NCI-H2227 treated with DMSO at 0.1 percent for 48 hours (cell line): ENCODE results near the gene MRPL16.
"Not testable (repeated sequence)": the region's sequence is repeated elsewhere in the genome, so short reads cannot be mapped to it uniquely, and the experiment has no call there.

Source experiments
- DNase-seq: peaks from one replicate; lab custom pipeline; 2025; lab: John Stamatoyannopoulos, UW

Gene MRPL16

DNA sequence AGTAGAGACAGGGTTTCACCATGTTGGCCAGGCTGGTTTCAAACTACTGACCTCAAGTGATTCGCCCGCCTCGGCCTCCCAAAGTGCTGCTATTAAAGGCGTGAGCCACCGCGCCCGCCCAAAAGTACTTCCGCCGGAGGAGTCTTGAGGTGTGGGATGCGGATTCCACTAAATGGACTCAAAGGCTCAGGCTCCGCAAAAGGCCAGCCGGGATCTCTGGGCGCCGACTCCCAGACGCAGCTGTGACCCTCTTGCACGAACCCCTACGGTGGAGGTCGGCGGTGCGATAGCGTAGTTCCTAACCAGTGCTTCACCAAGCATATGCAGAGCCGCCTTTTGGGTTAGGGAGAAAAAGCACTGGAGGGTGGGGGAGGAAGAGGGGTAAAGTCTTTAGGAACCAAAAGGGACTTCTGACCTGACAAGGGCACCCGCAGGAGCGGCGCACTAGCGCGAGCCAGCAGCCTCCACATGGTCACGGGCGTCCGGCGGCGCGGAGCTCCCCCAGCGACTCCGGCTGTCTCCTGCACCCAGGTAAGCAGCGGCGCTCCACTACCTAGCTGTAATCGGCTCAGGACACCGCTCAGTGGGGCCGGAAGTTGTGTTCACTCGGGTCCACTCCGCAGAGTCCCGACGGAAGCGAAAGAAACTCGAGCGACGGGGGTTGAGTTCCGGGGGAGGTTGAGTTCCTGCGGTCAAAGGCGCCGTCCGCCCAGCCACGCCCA is at the start of gene MRPL16:
Gene MRPL16 (minus strand): TSS at position 590 of the 722 bp plus-strand sequence. CDS start 120 bp downstream, at position 470.
- peak; percentile 87 for DNase-seq

DNA sequence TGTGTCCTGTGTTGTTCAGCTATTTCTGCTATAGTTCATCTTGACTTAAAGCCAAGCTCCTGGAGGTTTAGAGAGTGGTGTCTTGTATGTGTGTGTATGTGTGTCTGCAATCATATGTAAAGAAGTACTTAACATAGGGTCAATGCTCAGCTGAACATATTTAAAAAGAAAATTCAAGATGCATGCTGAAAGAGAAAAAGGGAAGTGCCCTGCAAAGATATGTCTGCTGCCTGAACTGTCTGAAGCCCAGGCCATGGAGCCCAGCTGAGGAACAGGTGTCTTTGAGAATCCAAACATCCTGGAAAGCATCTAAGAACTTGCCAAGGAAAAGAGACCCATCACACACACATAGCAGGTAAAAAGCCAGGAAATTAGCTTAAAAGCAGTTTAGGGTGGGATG is 49.1 kb upstream of the MRPL16 start:
- DNase-seq: no peak

DNA sequence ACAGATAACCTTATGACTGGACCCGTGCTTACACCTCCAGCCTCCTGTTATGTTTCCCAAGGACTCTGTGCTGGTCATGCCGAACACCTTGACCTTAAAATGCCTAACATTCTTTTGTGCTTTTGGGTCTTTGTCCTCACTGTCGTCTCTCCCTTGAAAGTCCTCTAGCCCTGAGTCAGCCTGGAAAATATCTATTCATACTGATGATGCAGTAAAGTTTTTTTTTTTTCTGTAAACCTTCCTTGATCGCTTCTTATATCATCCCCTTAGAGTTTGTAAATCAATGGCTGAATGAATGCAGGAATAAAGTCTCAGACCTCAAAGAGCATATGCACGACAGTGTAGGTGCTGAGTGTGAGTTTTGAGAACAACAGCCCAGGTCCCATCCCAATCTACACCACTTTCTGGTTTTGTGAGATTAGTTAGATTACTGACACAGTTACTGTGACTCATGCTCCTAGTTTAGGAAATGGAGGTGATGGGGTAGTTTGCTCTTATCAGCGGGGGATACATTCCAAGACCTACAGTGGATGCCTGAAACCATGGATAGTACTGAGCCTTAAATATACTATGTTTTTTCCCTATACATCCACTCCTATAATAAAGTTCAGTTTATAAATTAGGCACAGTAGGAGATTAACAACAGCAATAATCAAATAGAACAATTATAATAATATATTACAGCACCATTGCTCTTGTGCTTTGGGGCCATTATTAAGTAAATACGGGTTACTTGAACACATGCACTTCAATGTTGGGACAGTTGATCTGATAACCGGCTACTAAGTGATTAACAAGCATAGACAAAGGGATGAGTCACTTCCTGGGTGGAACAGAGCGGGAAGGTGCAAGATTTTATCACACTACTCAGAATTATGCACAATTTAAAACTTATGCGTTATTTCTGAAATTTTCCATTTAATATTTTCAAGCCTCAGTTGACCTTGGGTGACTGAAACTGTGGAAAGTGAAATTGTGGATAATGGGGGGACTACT is 47.2 kb upstream of the MRPL16 start:
- no peak for DNase-seq

DNA sequence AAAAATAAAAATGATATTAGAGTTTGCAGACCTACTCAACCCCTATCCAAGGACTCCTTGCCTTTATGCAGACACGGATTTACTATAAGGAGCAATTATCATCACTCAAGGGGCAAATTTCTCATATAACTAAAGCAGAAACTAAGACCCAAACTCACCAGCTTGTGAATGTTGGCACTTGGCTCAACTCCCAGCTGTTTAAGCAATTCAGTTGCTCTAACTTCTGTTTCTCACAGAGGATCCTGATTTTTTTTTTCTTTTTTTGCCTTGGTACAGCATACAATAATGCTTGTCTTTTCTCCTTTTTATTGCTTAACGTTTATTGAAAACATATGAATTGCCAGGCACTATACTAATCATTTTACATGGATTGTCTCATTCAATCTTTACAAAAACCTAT is 44.3 kb upstream of the MRPL16 start:
- no peak for DNase-seq

DNA sequence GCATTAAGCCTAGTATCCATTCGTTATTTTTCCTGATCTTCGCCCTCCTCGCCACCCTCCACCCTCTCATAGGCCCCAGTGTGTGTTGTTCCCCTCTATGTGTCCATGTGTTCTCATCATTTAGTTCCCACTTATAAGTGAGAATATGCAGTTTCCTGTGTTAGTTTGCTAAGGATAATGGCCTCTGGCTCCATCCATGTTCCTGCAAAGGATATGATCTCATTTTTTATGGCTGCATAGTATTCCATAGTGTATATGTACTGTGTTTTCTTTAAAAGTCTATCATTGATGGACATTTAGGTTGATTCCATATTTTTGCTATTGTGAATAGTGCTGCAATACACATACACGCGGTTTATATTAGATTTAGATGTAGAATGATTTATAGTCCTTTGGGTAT is 40.8 kb upstream of the MRPL16 start:
- DNase-seq: not testable (repeated sequence)

DNA sequence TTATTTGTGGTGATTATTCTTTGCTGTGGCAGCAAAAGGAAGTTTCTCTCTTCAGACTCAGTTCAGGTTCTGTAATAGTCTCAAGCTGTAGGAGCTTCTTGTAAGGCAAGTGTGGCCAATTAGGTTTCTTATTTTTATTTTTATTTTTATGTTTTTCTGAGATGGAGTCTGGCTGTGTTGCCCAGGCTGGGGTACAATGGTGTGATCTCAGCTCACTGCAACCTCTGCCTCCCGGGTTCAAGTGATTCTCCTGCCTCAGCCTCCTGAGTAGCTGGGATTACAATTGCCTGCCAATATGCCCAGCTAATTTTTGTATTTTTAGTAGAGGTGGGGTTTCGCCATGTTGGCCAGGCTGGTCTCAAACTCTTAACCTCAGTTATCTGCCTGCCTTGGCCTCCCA is 39.0 kb upstream of the MRPL16 start:
- DNase-seq: not testable (repeated sequence)

DNA sequence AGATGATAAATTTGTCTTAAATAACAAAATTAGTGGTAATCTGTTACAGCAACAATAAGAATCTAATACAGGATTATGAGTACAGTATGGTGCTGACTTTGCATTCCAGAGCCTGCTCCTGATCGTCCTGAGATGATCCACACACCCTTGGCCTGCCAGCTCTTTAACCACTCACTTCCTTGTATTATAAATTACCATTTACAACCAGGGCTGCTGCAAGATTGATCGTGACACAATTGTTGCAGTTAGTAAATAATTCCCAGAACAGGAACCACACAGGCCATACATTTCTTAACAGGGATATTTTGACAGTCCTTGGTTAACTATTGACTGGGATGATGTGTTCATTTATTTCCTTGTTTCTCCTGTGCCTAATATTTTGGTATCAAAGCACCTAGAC is 38.6 kb upstream of the MRPL16 start:
- no peak for DNase-seq

DNA sequence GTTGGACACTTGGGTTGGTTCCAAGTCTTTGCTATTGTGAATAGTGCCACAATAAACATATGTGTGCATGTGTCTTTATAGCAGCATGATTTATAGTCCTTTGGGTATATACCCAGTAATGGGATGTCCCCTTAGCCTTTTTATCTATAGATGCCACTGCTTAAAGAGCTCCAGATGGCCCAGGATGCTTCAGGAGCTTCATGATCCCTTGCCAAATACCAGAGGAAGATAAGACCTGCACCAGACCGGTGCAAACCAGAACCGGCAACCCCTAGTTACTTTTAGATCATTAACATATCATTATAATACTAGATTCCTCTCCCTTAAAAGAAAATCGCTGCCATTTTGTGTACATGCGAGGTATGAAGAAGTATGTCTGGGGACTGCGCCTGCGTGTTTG is 37.9 kb upstream of the MRPL16 start:
- DNase-seq: not testable (repeated sequence)

DNA sequence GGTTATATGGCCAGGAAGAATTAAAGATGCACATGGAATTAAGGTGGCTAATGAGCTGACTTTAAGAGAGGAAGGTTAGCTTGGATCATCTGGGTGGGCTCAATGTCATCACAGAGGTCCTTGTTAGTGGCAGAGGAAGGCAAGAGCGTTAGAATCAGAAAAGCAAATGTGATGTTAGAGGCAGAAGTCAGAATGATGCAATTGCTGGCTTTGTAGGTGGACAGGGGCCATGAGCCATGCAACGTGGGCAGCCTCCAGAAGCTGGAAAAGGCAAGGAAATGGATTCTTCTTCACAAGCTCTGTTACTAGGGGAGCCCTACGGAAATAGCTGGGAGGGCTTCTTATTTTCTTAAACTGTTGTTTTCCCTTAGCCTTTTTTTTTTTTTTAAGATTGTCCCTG is 37.0 kb upstream of the MRPL16 start:
- no peak for DNase-seq

DNA sequence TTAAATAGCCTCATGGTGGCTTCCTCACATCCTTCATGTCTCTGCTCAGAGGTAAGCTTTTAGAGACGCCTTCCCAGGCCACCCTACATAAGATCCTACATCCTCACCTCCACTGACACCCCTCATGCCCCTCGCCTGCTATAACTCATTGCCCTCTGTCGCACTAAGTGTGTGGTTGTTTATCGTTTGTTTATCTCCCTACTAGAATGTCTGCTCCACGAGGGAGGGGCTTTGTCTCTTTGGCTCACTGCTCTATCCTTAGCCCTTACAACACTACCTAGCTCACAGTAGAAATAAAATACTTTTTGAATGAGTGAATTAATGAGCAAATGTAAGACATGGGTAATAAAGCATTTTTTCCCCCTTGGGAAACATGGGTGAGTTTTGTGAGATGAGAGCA is 36.0 kb upstream of the MRPL16 start:
- no peak for DNase-seq

DNA sequence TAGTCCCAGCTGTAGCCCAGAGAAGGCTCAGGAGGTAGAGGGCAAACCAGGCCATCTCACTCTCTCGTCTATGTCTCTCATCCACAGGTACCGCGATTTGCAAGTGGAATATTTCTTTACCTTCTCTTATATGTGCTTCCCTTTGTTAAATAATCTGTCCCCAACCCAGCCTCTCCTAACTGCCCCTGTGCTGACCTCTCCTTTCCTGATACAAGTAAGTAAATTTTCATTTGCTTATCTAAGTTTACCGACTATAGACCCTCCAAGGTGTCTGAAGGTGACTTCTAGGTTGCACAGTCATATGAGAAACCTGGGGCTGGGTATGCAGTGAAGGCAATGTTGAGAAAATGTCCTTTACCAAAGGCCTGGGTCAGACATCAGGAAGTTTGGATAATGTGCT is 34.8 kb upstream of the MRPL16 start, which contains the start of gene CBLIF:
Gene CBLIF (minus strand): TSS at position 101 of the 400 bp plus-strand sequence. CDS start 46 bp downstream, at position 55.
- DNase-seq: no peak

DNA sequence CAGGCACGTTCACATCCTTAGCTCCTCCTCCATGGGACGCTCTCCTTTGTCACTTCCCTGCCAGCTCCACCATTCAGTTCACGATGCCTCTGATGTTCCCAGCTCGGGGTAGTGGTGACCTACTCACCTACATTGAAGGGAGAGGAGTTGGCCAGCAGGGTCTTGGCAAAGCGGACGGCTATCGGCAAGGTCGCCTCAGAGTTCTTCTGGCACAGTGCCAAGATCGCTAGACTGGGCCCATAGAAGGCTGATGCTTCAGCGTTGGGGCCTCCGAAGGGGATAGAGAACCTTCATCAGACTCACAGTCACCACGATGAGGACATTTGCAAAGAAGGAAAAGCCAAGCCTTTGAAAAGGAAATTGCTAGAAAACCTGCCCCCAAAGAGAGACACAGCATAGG is 31.7 kb upstream of the MRPL16 start:
- DNase-seq: no peak

DNA sequence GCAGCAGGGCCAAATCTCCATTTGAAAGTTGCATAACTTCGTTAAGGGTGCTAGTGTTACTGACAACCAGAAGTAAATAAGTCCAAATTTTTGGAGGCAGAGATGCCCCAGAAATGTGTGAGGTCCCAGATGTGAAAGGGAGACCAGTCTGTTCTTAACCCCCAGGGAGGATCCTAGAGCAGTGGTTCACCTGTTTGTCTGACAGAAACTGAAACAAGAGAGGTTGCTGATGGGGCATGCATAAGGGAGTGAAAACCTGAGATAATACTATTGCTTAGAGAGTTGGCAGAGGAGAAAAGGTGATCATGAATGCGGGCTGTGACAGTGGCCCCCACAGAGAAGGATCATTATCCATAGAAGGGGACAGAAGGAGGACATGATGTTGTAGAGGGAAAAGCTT is 30.9 kb upstream of the MRPL16 start:
- DNase-seq: no peak

DNA sequence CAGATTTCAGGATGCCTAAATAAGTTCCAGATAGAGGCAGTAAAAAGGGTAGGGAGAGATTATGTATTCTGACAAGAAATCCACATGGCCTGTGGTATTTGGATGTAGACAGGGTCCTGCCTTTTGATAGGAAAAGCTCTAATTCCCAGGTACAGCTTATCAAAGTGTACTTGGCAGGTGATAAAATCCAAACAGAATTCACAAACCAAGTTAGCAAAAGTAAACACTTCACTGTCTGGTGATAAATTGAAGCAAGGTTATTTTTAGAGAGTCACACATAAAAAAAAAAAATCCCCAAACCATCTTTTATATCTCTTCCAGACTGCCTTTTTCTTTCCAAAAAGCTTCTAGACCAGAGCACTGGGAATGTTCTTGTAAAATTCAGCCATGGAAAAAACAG is 29.0 kb upstream of the MRPL16 start:
- DNase-seq: no peak

DNA sequence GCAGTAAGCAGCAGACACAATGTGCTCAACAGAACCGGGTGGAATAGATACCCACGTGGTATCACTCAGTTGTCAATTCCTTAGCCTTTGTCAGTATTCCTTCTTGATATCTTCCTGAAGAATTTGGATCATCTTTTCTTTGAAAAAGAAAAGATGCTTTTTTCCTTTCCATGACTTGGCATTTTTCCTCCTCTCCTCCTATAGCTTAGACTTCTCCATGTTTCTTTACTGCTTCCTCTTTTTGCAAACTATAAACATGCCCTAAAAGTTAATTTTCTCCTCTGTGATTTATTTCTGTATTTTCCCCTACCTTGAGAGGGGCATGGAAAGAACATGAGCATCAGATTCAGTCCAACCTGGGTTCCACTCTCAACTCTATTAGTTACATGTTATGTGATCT is 23.0 kb upstream of the MRPL16 start:
- no peak for DNase-seq

DNA sequence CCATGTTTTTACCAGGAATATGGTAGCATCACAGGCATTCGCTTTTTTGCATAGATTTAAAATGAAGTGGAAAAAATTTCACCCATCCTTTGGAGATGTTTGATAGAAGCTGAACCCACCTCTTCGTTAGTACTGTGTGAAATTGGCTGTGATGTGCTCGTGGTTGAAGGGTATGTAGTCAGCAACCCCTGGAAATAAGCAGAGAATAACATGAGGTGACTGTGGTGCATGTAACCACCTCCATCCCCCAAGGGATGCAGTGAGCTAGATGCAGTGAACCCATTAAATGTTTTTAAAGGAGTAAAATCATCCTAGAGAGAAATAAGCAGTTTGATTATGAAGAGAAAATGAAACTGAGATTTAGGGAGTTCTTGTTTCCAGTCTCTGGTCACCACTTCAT is 18.8 kb upstream of the MRPL16 start:
- no peak for DNase-seq

DNA sequence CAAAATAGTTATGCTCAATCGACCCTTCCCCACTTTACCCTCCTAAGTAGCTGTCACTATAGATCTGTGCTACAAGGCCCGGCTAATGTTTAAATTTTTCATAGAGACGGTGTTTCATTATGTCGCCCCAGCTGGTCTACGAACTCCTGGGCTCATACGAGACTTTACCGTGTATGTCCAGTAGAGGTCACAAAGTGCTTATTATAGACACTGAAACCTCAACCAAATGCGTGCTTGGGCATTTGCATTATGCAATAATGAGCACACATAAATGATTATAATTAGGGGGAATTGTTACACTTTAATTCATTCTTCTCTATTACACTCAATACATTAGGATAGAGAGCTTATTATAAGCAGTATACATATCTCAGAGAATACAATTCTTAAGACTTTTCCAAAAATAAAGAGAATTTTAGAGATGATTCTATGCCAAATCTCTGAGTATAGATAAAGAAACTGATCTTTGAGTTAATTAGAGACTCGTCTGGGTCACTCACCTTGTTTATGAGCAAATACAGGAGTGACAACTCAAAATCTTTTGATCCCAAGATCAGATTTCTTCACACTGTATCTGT is 12.5 kb upstream of the MRPL16 start:
- DNase-seq: no peak

DNA sequence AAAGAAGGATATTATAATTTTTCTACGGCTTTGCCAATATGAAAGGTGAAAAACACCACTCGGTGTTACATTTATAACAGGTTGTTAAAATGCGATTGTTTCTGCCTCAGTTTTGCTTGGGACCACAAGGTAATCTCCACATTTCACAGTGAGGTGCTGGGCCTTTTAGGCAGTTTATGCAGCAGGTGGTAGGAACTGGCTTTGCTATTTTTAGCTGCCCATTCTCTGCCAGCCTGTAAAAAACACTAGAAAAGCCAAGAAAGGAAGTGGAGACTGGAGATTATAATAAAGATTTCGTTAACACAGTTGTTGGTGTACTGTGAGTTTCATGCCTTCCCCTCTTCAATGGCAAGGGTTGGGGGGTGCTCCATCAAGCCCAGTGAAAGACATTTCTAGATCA is 8.0 kb upstream of the MRPL16 start:
- DNase-seq: no peak

DNA sequence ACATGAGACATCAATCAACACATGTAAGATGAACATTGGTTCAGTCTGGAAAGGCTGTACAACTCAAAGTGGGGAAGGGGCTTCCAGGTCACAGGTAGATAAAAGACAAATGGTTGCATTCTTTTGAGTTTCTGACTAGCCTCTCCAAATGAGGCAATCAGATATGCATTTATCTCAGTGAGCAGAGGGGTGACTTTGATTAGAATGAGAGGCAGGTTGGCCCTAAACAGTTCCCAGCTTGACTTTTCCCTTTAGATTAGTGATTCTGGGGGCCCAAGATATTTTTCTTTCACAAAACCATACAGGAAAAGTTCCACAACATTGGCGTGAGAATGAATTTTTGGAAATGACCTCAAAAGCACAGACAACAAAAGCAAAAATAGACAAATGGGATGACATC is 5.9 kb upstream of the MRPL16 start:
- not testable (repeated sequence) for DNase-seq

DNA sequence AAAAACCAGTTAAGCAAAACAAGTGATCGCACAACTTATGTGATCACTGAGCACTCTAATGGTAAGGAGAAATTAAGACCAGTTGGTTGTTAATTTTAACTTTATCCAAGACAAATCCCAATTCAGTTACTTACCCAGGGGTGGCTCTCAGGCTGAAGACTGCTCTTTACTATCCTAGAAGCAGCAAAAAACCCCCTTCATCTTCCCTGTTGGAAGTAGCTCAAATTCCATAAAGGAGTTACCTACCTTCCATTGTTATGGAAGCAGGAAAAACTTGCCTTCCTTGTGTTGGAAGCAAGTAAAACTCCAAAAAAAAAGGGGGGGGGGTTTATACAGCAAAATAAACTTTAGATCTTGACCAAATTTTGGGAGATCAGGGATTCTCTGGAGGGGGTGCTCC is 5.2 kb upstream of the MRPL16 start:
- no peak for DNase-seq

DNA sequence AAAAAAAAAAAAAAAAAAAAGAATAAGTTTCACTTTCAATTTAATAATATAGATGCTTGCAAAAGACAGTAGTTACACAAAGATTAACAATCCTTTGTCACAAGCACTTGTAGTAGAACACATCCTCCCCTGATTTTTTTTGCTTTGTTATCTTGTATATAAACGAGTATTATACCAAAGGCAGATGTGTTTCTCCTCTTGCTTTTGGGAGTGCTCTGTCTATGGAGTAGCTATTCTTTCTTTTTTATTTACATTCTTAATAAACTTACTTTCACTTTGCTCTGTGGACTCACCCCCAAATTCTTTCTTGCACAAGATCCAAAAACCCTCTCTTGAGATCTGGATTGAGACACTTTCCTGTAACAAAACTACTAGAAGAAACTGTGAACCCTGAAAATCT is 3.4 kb upstream of the MRPL16 start:
- no peak for DNase-seq

DNA sequence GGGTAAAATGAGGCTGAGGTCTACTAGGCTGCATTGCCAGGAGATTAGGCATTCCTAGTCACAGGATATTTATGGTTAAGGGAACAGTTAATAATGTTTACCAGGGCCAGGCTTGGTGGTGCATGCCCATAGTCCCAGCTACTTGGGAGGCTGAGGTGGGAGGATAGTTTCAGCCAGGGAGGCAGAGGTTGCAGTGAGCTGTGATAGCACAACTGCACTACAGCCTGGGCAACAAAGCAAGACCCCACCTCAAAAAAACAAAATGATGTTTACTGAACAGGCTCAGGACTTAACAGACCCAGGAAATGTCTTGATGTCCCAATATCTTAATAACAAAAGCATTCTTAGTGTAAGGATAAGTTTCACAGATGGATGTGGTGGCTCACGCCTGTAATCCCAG is 2.8 kb upstream of the MRPL16 start:
- no peak for DNase-seq

DNA sequence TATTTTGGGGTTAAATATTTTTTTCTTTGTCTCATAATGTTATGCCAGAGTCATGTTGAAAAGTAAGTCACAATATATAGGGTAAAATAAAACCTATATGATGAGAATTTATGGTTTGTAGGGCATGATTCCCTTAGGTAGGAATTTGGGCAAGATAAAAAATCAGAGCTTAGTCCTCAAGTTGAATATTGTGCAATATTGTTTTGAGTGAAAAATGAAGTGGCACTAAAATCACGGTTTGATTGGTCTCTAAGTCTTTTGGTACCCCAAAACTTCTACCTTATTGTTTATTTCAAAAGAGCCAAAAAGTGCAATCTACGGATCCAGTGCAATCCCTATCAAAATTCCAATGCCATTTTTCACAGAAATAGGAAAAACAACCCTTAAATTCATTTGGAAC is 1.6 kb upstream of the MRPL16 start:
- DNase-seq: no peak
